ENCODE results near the gene PACS2.

Gene PACS2

DNA sequence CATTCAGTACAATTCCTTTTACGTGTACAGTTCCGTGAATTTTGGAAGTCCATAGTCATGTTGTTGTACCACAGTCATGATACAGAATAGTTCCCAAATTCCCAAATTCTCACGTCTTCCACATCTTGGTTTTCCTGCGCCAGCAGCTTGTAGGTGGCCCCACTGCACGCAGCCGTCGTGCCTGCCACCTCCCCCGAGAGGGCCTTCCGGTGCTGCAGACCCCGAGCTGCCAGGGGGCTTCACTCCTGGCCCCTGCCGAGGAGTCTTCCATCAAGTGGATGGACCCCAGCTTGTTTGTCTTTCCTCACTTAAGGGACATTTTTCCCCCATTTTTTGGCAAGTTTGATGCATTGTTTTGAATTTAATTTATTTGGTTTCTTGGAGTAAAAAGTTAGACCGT lies 121.9 kb downstream of the PACS2 start:
- in situ Hi-C loops (cut with HindIII; ENCODE audit: low pct_ligation_motif_present, low sequenced_read_pairs), result no loop called here
- no peak for DNase-seq
- TF ChIP-seq, protein P1, sequence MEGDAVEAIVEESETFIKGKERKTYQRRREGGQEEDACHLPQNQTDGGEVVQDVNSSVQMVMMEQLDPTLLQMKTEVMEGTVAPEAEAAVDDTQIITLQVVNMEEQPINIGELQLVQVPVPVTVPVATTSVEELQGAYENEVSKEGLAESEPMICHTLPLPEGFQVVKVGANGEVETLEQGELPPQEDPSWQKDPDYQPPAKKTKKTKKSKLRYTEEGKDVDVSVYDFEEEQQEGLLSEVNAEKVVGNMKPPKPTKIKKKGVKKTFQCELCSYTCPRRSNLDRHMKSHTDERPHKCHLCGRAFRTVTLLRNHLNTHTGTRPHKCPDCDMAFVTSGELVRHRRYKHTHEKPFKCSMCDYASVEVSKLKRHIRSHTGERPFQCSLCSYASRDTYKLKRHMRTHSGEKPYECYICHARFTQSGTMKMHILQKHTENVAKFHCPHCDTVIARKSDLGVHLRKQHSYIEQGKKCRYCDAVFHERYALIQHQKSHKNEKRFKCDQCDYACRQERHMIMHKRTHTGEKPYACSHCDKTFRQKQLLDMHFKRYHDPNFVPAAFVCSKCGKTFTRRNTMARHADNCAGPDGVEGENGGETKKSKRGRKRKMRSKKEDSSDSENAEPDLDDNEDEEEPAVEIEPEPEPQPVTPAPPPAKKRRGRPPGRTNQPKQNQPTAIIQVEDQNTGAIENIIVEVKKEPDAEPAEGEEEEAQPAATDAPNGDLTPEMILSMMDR (IDR thresholded peaks at IDR 0.05; ENCODE audit: low read depth, low read length, missing control alignments), result no peak
- Histone ChIP-seq H3K36me3 (replicated peaks) (peaks cover 8% of the 10 kb centered on the region), H3K27me3 (replicated peaks) (no peaks in the 10 kb centered on the region), H3K4me3 (ENCODE audit: low read depth, low read length) (no peak overlapping the region), H3K27ac (no peak overlapping the region)

GRCh38 chr14:105436891-105437722 lies 122.6 kb downstream of the PACS2 start:
- Histone ChIP-seq H3K27me3 (replicated peaks) (no peaks in the 10 kb centered on the region), H3K4me3 (ENCODE audit: low read depth, low read length) (no peak overlapping the region), H3K36me3 (replicated peaks) (peaks cover 8% of the 10 kb centered on the region), H3K27ac (no peak overlapping the region)
- in situ Hi-C loops (cut with HindIII; ENCODE audit: low pct_ligation_motif_present, low sequenced_read_pairs), result no loop called here
- DNase-seq, result no peak
- TF ChIP-seq, protein P1 (IDR thresholded peaks at IDR 0.05; ENCODE audit: low read depth, low read length, missing control alignments), result no peak

- TF ChIP-seq, protein P1 (IDR thresholded peaks at IDR 0.05; ENCODE audit: low read depth, low read length, missing control alignments), result no peak
- in situ Hi-C loops (cut with HindIII; ENCODE audit: low pct_ligation_motif_present, low sequenced_read_pairs), result no loop called here
- no peak overlapping the region for H3K4me3 ChIP-seq (ENCODE audit: low read depth, low read length)
- peaks cover 13% of the 10 kb centered on the region for H3K36me3 ChIP-seq (replicated peaks)
- no peaks in the 10 kb centered on the region for H3K27me3 ChIP-seq (replicated peaks)
- H3K27ac ChIP-seq, result no peak overlapping the region
- no peak for DNase-seq
Measured at GRCh38 chr14:105437723-105438500, 123.4 kb downstream of the PACS2 start.

- peaks cover 18% of the 10 kb centered on the region for H3K36me3 ChIP-seq (replicated peaks)
- no peak for DNase-seq
- no peaks in the 10 kb centered on the region for H3K27me3 ChIP-seq (replicated peaks)
- in situ Hi-C loops (cut with HindIII; ENCODE audit: low pct_ligation_motif_present, low sequenced_read_pairs), result no loop called here
- H3K4me3 ChIP-seq (ENCODE audit: low read depth, low read length), result no peak overlapping the region
- no peak overlapping the region for H3K27ac ChIP-seq
- TF ChIP-seq, protein P1 (IDR thresholded peaks at IDR 0.05; ENCODE audit: low read depth, low read length, missing control alignments), result no peak
Measured at GRCh38 chr14:105439179-105439578, 124.6 kb downstream of the PACS2 start.

DNA sequence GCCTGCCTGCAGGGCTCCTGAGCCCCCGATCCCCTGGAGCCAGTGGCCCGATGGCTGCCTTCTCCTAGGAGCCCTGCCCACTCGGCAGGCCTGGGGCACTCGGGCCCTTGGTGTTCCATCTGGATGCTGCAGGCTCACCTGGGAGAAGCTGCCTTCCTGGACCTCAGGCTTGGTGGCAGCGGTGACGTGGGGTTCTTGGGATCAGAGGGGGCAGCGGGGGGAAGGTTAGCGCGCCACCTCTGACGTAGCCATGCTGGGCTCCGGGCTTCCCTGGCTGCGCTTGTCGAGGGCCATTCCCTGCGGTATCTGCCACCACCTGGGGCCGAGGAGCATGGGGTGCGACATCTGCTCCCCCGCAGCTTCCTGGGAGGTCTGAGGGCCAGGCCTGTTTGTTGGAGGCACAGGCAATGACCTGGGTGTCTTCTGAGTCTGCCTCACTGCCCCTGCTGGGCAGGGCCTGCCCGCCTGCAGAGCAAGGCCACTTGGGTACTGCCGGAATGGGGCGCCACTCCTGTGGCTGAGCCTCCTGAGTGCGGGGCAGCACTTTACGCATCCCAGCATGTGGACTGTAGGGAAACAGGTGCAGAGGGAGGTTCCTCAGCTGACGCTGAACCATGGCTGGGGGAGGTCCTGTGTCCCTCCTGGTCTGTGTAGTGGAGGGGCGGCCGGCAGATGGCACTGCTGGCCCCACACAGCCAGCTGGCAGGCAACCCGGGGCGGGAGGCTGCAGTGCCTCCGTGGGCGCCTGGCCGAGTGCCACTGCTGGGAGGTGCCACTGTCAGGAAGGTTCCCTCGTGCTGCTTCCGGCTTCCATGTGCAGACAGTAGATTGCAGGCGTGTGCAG lies 125.4 kb downstream of the PACS2 start:
- TF ChIP-seq, protein P1 (IDR thresholded peaks at IDR 0.05; ENCODE audit: low read depth, low read length, missing control alignments), result no peak
- H3K36me3 ChIP-seq (replicated peaks), result peaks cover 18% of the 10 kb centered on the region
- DNase-seq, result no peak
- no peak overlapping the region for H3K27ac ChIP-seq
- H3K4me3 ChIP-seq (ENCODE audit: low read depth, low read length), result no peak overlapping the region
- no peaks in the 10 kb centered on the region for H3K27me3 ChIP-seq (replicated peaks)
- in situ Hi-C loops (cut with HindIII; ENCODE audit: low pct_ligation_motif_present, low sequenced_read_pairs), result no loop called here

Data from brain microvascular endothelial cell (primary cell).